Transverse colon (tissue), 4 donors: ENCODE data around the gene SLC6A18. TPM values are rescaled to one million over a fixed set of nuclear protein-coding genes. Genes with fewer than 3 reads are reported as not detected.

Experiments used
- DNase-seq: peaks from one replicate; pipeline ENCODE4 v3.0.0-alpha.2; 2019
- H3K27ac ChIP-seq, 4 donors: fragments of 200-600 bp; sonication (generic); 2 replicates each; pipeline ENCODE4 v1.5.1; 2016 to 2018; ENCODE audit warnings: inconsistent platforms in 4 of 4
- H3K27me3 ChIP-seq: fragments of 200-600 bp; sonication (generic); 2 replicates; pipeline ENCODE4 v1.5.1; 2017; ENCODE audit warnings: inconsistent platforms
- H3K36me3 ChIP-seq, 4 donors: fragments of 200-600 bp; sonication (generic); 2 replicates each; pipeline ENCODE4 v1.5.1; 2017 to 2019; ENCODE audit warnings: inconsistent platforms in 4 of 4
- H3K4me1 ChIP-seq, 4 donors: fragments of 200-600 bp; sonication (generic); 2 replicates each; pipeline ENCODE4 v1.5.1; 2017 to 2020; ENCODE audit warnings: inconsistent platforms in 4 of 4
- H3K4me3 ChIP-seq, 4 donors: fragments of 200-600 bp; sonication (generic); 1 replicate in 1 of 4; 2 replicates in 3 of 4; pipeline versions ENCODE4 v1.5.1 to v1.6.1; 2017 to 2019; ENCODE audit warnings: inconsistent platforms in 4 of 4
- H3K9me3 ChIP-seq, 2 donors: fragments of 200-600 bp; sonication (generic); 2 replicates each; pipeline ENCODE4 v1.5.1; 2017 to 2019; ENCODE audit warnings: inconsistent platforms in 2 of 2
- CTCF ChIP-seq, 5 experiments: fragments of 200-600 bp in 3 of 5; fragments of 450-650 bp in 2 of 5; sonication (generic) in 3 of 5; IDR thresholded peaks; 1 replicate in 2 of 5; 2 replicates in 3 of 5; pipeline ENCODE4 v1.5.1; 2016 to 2017; ENCODE audit warnings: antibody characterized with exemption in 5 of 5, inconsistent platforms in 3 of 5, mild to moderate bottlenecking in 2 of 5, moderate library complexity in 1 of 5
- EP300 ChIP-seq: sonication (generic); formaldehyde crosslinking; IDR thresholded peaks from one replicate; pipeline ENCODE4 v1.6.1; 2017; ENCODE audit warnings: antibody characterized with exemption, low read depth
- POLR2A ChIP-seq: fragments of 450-650 bp; IDR thresholded peaks from one replicate; pipeline ENCODE4 v1.6.1; 2016; ENCODE audit warnings: antibody characterized with exemption, mild to moderate bottlenecking, moderate library complexity
- POLR2AphosphoS5 ChIP-seq, 3 donors: sonication (generic); formaldehyde crosslinking; IDR thresholded peaks; one replicate each; pipeline ENCODE4 v1.6.1; 2016; ENCODE audit warnings: antibody characterized with exemption in 3 of 3
- WGBS, 2 donors: methylation state at CpG; one replicate each; pipeline ENCODE4 v1.1.5; 2018; ENCODE audit warnings: low coverage in 1 of 2; 5-methylcytosine and 5-hydroxymethylcytosine counted together
- in situ Hi-C, 4 donors: fragments of 200-750 bp; cut with MboI; loops; one replicate each; pipeline versions ENCODE4 v1.15.0 to v1.15.1; 2017; ENCODE audit warnings: low sequenced_read_pairs in 3 of 4, low pct_ligation_motif_present in 1 of 4, low pct_unique_long_range_greater_than_20kb in 1 of 4
- intact Hi-C: fragments of 100-400 bp; cut with DNase I; formaldehyde crosslinking; loops from one replicate; pipeline ENCODE4 v1.15.1; 2023; ENCODE audit warnings: low total_unique reads
- total RNA-seq, 4 donors: library from RNA; depleted of rRNA; stranded (reverse); fragments of >200 nt; gene quantifications; one replicate each; pipeline ENCODE4 v1.1.0, GENCODE V29; 2016

SLC6A18 gene
- total RNA-seq, 4 donors from 2014 or later: not detected

DNA sequence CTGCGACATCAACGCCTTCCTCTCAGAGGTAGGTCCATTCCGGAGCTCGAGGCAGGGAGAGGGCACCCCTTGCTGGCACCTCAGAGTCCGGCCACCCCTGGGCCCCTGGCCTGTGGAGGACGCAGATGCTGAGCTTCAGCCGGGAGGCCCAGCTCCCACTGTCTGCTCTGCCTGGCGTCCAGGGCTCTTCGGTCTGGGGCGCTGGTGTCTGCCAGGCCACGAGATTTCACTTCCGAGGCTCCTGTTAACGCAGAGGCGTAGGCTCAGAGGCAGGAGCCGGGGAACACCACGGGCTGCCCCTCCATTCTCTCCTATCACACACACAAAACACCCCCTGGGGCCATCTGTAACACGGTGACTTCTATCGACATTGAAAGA, 8.3 kb upstream of the SLC6A18 start:
- H3K4me3 ChIP-seq: no peak overlapping the region
- H3K27ac ChIP-seq: no peak overlapping the region
- intact Hi-C loops (no loop called here), in situ Hi-C loops (no loop called here)
- H3K9me3 ChIP-seq: no peaks in the 10 kb centered on the region
- no peaks in the 10 kb centered on the region for H3K4me1 ChIP-seq
- H3K27me3 ChIP-seq: peaks cover 3% of the 10 kb centered on the region
- TF ChIP-seq POLR2A: no peak
- TF ChIP-seq EP300: no peak
- TF ChIP-seq POLR2AphosphoS5 (IDR thresholded peaks at IDR 0.05): no peak
- no peak for TF ChIP-seq CTCF (IDR thresholded peaks at IDR 0.05)
- no peak for DNase-seq
- WGBS, 2 donors: 84 to 90% methylated on average over 5 to 18 of the region's 18 CpGs
- no peaks in the 10 kb centered on the region for H3K36me3 ChIP-seq

DNA sequence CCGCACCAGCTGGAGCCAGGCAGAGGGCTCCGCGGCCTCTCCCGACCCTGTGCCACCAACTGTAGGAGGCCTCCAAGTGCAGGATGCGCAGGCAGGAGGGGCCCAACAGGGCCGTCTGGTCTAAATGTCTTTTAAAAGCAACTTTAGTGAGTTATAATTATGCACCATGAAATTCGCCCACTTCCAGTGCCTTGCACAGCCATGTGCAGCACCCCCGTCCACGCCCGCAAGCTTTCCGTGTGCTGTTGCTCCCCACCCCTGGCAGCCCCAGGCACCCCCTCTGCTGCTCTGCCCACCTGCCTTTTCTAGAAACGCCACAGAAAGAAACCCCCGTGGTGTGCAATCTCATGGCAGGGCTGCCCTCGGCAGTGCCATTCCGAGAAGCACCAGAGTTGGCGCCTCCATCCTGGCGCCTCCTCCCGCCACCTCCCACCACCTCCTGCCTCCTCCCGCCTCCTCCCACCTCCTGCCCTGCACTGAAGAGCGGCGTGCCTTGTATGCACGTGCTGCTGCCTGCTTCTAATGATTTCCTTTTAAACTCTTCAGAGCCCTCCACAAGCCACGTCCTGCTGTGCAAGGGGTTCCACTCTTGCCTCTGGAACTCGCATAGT, 7.5 kb upstream of the SLC6A18 start:
- intact Hi-C loops (no loop called here), in situ Hi-C loops (no loop called here)
- H3K27me3 ChIP-seq: peaks cover 3% of the 10 kb centered on the region
- TF ChIP-seq POLR2AphosphoS5 (IDR thresholded peaks at IDR 0.05): no peak
- TF ChIP-seq POLR2A: no peak
- TF ChIP-seq EP300: no peak
- TF ChIP-seq CTCF (IDR thresholded peaks at IDR 0.05): no peak
- DNase-seq: no peak
- no peak overlapping the region for H3K4me3 ChIP-seq
- H3K4me1 ChIP-seq: no peaks in the 10 kb centered on the region
- no peaks in the 10 kb centered on the region for H3K36me3 ChIP-seq
- H3K9me3 ChIP-seq: no peaks in the 10 kb centered on the region
- 52% methylated on average over 24 of the region's 24 CpGs; no CpG with 5 or more reads in 1 of the 2 donors for WGBS, 2 donors
- no peak overlapping the region for H3K27ac ChIP-seq

DNA sequence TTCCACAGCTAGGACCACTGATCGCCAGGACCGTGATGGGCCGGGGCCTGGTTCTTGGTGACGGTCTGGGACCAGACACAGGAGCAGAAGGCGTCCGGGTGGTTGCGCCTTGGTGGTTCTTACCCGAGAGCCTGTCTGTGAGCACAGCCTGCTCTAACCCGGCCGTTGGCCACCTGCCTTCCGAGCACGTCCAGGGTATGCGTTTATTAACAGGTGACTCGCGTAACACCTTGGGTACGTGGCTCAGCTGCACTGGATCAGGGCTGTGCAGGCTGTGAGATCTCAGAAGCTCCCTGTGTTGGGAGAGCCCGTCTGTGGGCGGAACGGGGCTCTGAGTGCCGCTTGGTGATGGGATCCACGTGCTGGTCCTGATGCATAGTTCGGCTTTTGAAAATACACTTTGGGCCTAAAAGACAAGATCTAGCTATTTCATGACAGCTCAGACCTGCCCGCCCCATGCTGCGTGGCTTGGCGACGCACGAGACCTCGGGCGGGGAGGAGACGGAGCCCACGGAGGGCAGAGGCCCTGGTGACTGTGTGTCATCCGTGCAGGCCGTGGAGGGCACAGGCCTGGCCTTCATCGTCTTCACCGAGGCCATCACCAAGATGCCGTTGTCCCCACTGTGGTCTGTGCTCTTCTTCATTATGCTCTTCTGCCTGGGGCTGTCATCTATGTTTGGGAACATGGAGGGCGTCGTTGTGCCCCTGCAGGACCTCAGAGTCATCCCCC, 6.7 kb upstream of the SLC6A18 start:
- H3K4me3 ChIP-seq: no peak overlapping the region
- no peaks in the 10 kb centered on the region for H3K9me3 ChIP-seq
- H3K36me3 ChIP-seq: no peaks in the 10 kb centered on the region
- no peaks in the 10 kb centered on the region for H3K4me1 ChIP-seq
- WGBS, 2 donors: 88% methylated on average over 38 of the region's 38 CpGs; no CpG with 5 or more reads in 1 of the 2 donors
- TF ChIP-seq CTCF (IDR thresholded peaks at IDR 0.05) (no peak), POLR2A (no peak), EP300 (no peak), POLR2AphosphoS5 (IDR thresholded peaks at IDR 0.05) (no peak)
- in situ Hi-C loops: no loop called here
- intact Hi-C loops: no loop called here
- peaks cover 3% of the 10 kb centered on the region for H3K27me3 ChIP-seq
- H3K27ac ChIP-seq: no peak overlapping the region
- no peak for DNase-seq

DNA sequence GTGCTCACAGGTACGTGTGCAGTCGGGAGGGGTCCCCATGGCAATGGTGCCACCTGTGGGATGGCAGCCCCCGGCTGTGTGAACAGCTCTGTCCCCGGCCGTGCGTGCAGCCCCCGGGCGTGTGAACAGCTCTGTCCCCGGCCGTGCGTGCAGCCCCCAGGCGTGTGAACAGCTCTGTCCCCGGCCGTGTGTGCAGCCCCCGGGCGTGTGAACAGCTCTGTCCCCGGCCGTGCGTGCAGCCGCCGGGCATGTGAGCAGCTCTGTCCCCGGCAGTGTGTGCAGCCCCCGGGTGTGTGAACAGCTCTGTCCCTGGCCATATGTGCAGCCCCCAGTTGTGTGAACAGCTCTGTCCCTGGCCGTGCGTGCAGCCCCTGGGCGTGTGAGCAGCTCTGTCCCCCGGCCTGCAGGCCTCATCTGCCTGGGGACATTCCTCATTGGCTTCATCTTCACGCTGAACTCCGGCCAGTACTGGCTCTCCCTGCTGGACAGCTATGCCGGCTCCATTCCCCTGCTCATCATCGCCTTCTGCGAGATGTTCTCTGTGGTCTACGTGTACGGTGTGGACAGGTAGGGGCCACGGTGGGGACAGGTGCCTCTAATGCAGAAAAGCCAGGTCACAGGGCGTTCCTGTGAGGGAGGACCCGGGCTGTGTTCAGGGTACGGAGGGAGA, 5.9 kb upstream of the SLC6A18 start:
- in situ Hi-C loops (no loop called here), intact Hi-C loops (no loop called here)
- H3K4me3 ChIP-seq: no peak overlapping the region
- no peaks in the 10 kb centered on the region for H3K36me3 ChIP-seq
- H3K27ac ChIP-seq: no peak overlapping the region
- no peaks in the 10 kb centered on the region for H3K4me1 ChIP-seq
- no peaks in the 10 kb centered on the region for H3K9me3 ChIP-seq
- no peak for DNase-seq
- TF ChIP-seq POLR2AphosphoS5 (IDR thresholded peaks at IDR 0.05) (no peak), CTCF (IDR thresholded peaks at IDR 0.05) (no peak), POLR2A (no peak), EP300 (no peak)
- 84 to 100% methylated on average over 2 to 34 of the region's 38 CpGs for WGBS, 2 donors
- peaks cover 3% of the 10 kb centered on the region for H3K27me3 ChIP-seq
